Effector memory CD8-positive, alpha-beta T cell (primary cell): ENCODE results near the gene DLX2.

Experiments used
- ATAC-seq: fragments of 150-1000 bp; cut with Tn5 transposase; replicated peaks from 2 replicates; pipeline ENCODE4 v1.10.0; 2021; ENCODE audit warnings: mild to moderate bottlenecking, moderate library complexity
- DNase-seq, 3 experiments: peaks; one replicate each; pipeline ENCODE4 v3.0.0; 2021
- H3K27ac Mint-ChIP-seq, 2 donors: one replicate each; pipeline ENCODE4 v1.8.0; 2022; ENCODE audit warnings: mild to moderate bottlenecking in 2 of 2, mixed read lengths in 2 of 2, moderate library complexity in 2 of 2
- H3K27me3 Mint-ChIP-seq, 2 donors: one replicate each; pipeline ENCODE4 v1.8.0; 2022; ENCODE audit warnings: mixed read lengths in 2 of 2
- H3K36me3 Mint-ChIP-seq: one replicate; pipeline ENCODE4 v1.8.0; 2022; ENCODE audit warnings: mild to moderate bottlenecking, moderate library complexity, mixed read lengths; ENCODE audit not compliant: insufficient read depth
- H3K4me1 Mint-ChIP-seq, 2 donors: one replicate each; pipeline ENCODE4 v1.8.0; 2022; ENCODE audit warnings: low read depth in 2 of 2, mixed read lengths in 2 of 2
- H3K4me3 Mint-ChIP-seq, 2 donors: one replicate each; pipeline ENCODE4 v1.8.0; 2022; ENCODE audit warnings: mild to moderate bottlenecking in 2 of 2, mixed read lengths in 2 of 2, moderate library complexity in 2 of 2
- H3K9me3 Mint-ChIP-seq, 2 donors: one replicate each; pipeline ENCODE4 v1.8.0; 2022; ENCODE audit warnings: mixed read lengths in 2 of 2

DLX2 gene

GRCh38 chr2:172087207-172087779 is 15.4 kb downstream of the DLX2 start:
- Mint-ChIP-seq H3K4me3 (peak overlapping the region; percentile 75 to 83), H3K4me1 (peaks cover 48 to 50% of the 10 kb centered on the region in 2 donors), H3K36me3 (peaks cover 83% of the 10 kb centered on the region), H3K27ac (peak overlapping the region; percentile 49 to 80), H3K9me3 (no peaks in the 10 kb centered on the region), H3K27me3 (peaks cover 95 to 100% of the 10 kb centered on the region in 2 donors)
- DNase-seq (no peak), ATAC-seq (no peak)

- Mint-ChIP-seq H3K27ac (peak overlapping the region; percentile 49 to 80), H3K27me3 (peaks cover 95 to 100% of the 10 kb centered on the region in 2 donors), H3K36me3 (peaks cover 77% of the 10 kb centered on the region), H3K4me3 (peak overlapping the region; percentile 75 to 83), H3K4me1 (peaks cover 48 to 50% of the 10 kb centered on the region in 2 donors), H3K9me3 (no peaks in the 10 kb centered on the region)
- peak; percentile 63 for ATAC-seq
- no peak for DNase-seq
Observed at GRCh38 chr2:172086241-172087206, 16.2 kb downstream of the DLX2 start.

- ATAC-seq (no peak), DNase-seq (no peak)
- H3K27ac Mint-ChIP-seq: peak within 1 kb of the TSS in 1 of 2 donors; percentile 80
- H3K4me3 Mint-ChIP-seq: peak within 1 kb of the TSS; percentile 75 to 83
- H3K36me3 Mint-ChIP-seq: peaks cover 79% of the 10 kb centered on the region
- peaks cover 98 to 100% of the 10 kb centered on the region in 2 donors for H3K27me3 Mint-ChIP-seq
- H3K9me3 Mint-ChIP-seq: no peaks in the 10 kb centered on the region
- peaks cover 49 to 50% of the 10 kb centered on the region in 2 donors for H3K4me1 Mint-ChIP-seq
Observed at GRCh38 chr2:172085460-172086159, 17.1 kb downstream of the DLX2 start, which contains the start of gene DLX1. Gene DLX1, plus strand, starts transcription at chr2:172085507. Its CDS starts 171 bp downstream, at chr2:172085678.

- Mint-ChIP-seq H3K4me1 (peaks cover 48 to 50% of the 10 kb centered on the region in 2 donors), H3K9me3 (no peaks in the 10 kb centered on the region), H3K27ac (peak overlapping the region in 1 of 2 donors; percentile 68), H3K27me3 (peaks cover 98 to 100% of the 10 kb centered on the region in 2 donors), H3K36me3 (peaks cover 82% of the 10 kb centered on the region), H3K4me3 (peak overlapping the region; percentile 75 to 83)
- peak; percentile 61 for ATAC-seq
- no peak for DNase-seq
Observed at GRCh38 chr2:172084645-172085459, 17.8 kb downstream of the DLX2 start.

- H3K36me3 Mint-ChIP-seq: peaks cover 77% of the 10 kb centered on the region
- H3K27ac Mint-ChIP-seq: peak overlapping the region in 1 of 2 donors; percentile 68
- no peaks in the 10 kb centered on the region for H3K9me3 Mint-ChIP-seq
- H3K4me1 Mint-ChIP-seq: peaks cover 48 to 50% of the 10 kb centered on the region in 2 donors
- peak overlapping the region; percentile 75 to 83 for H3K4me3 Mint-ChIP-seq
- no peak for ATAC-seq
- DNase-seq: no peak
- H3K27me3 Mint-ChIP-seq: peaks cover 98 to 100% of the 10 kb centered on the region in 2 donors
Observed at GRCh38 chr2:172084395-172084644, 18.4 kb downstream of the DLX2 start.

GRCh38 chr2:172083628-172084394 is 18.9 kb downstream of the DLX2 start:
- H3K27ac Mint-ChIP-seq: peak overlapping the region in 1 of 2 donors; percentile 68
- no peaks in the 10 kb centered on the region for H3K9me3 Mint-ChIP-seq
- H3K4me3 Mint-ChIP-seq: peak overlapping the region; percentile 75 to 83
- peaks cover 48 to 49% of the 10 kb centered on the region in 2 donors for H3K4me1 Mint-ChIP-seq
- no peak for ATAC-seq
- no peak for DNase-seq
- H3K27me3 Mint-ChIP-seq: peaks cover 98 to 100% of the 10 kb centered on the region in 2 donors
- peaks cover 75% of the 10 kb centered on the region for H3K36me3 Mint-ChIP-seq

GRCh38 chr2:172082944-172083627 is 19.6 kb downstream of the DLX2 start:
- Mint-ChIP-seq H3K36me3 (peaks cover 68% of the 10 kb centered on the region), H3K4me3 (peak overlapping the region; percentile 75 to 83), H3K27ac (peak overlapping the region in 1 of 2 donors; percentile 55), H3K4me1 (peaks cover 42 to 43% of the 10 kb centered on the region in 2 donors), H3K9me3 (no peaks in the 10 kb centered on the region), H3K27me3 (peaks cover 94 to 100% of the 10 kb centered on the region in 2 donors)
- no peak for DNase-seq
- ATAC-seq: no peak

GRCh38 chr2:172082105-172082943 is 20.4 kb downstream of the DLX2 start:
- H3K9me3 Mint-ChIP-seq: no peaks in the 10 kb centered on the region
- H3K4me3 Mint-ChIP-seq: peak overlapping the region; percentile 75 to 83
- DNase-seq (no peak), ATAC-seq (no peak)
- peak overlapping the region in 1 of 2 donors; percentile 55 for H3K27ac Mint-ChIP-seq
- peaks cover 89 to 97% of the 10 kb centered on the region in 2 donors for H3K27me3 Mint-ChIP-seq
- peaks cover 60% of the 10 kb centered on the region for H3K36me3 Mint-ChIP-seq
- peaks cover 34 to 36% of the 10 kb centered on the region in 2 donors for H3K4me1 Mint-ChIP-seq

- Mint-ChIP-seq H3K9me3 (no peaks in the 10 kb centered on the region), H3K27ac (no peak overlapping the region), H3K36me3 (peaks cover 51% of the 10 kb centered on the region), H3K4me3 (no peak overlapping the region), H3K4me1 (peaks cover 30% of the 10 kb centered on the region in 2 donors), H3K27me3 (peaks cover 87 to 88% of the 10 kb centered on the region in 2 donors)
- DNase-seq (no peak), ATAC-seq (no peak)
Observed at GRCh38 chr2:172081221-172082022, 21.3 kb downstream of the DLX2 start.

GRCh38 chr2:172080641-172081220 is 22.0 kb downstream of the DLX2 start:
- H3K27me3 Mint-ChIP-seq: peaks cover 82 to 87% of the 10 kb centered on the region in 2 donors
- H3K36me3 Mint-ChIP-seq: peaks cover 45% of the 10 kb centered on the region
- H3K4me3 Mint-ChIP-seq: no peak overlapping the region
- peaks cover 27 to 28% of the 10 kb centered on the region in 2 donors for H3K4me1 Mint-ChIP-seq
- H3K27ac Mint-ChIP-seq: no peak overlapping the region
- H3K9me3 Mint-ChIP-seq: no peaks in the 10 kb centered on the region
- ATAC-seq: no peak
- no peak for DNase-seq
